ENCODE data around the gene KLK8.

DNA sequence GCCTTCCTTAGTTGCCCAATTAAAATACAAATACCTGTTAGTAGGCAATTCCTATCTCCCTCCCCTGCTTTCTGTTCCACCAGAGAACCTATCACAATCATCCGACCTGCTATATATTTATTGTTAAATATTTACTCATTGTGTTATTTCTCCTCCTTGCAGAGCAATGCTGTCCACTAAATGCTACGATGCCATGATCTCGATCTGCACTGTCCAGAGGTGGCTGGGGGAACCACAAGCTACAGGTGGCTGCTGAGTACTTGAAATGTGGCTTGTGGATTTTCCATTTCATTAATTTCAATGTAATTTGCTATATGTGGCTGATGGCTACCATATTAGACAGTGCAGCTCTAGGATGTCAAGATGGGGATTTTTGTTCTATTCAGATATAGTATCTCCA lies 37.1 kb downstream of the KLK8 start:
- TF ChIP-seq, protein P1, sequence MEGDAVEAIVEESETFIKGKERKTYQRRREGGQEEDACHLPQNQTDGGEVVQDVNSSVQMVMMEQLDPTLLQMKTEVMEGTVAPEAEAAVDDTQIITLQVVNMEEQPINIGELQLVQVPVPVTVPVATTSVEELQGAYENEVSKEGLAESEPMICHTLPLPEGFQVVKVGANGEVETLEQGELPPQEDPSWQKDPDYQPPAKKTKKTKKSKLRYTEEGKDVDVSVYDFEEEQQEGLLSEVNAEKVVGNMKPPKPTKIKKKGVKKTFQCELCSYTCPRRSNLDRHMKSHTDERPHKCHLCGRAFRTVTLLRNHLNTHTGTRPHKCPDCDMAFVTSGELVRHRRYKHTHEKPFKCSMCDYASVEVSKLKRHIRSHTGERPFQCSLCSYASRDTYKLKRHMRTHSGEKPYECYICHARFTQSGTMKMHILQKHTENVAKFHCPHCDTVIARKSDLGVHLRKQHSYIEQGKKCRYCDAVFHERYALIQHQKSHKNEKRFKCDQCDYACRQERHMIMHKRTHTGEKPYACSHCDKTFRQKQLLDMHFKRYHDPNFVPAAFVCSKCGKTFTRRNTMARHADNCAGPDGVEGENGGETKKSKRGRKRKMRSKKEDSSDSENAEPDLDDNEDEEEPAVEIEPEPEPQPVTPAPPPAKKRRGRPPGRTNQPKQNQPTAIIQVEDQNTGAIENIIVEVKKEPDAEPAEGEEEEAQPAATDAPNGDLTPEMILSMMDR (IDR thresholded peaks at IDR 0.05; ENCODE audit: low read length): no peak
- no peak for TF ChIP-seq EZH2 (IDR thresholded peaks at IDR 0.05; ENCODE audit: borderline replicate concordance, low read length)

Measured in OCI-LY1 (cell line).